Osteocyte (in vitro differentiated cells): Measurements from ENCODE around the gene ZNF81. TPM values are rescaled to one million over a fixed set of nuclear protein-coding genes. Genes with fewer than 3 reads are reported as not detected.

Experiments used
- DNase-seq: peaks from one replicate; pipeline ENCODE4 v3.0.0; 2021; ENCODE audit warnings: mixed read lengths; ENCODE audit not compliant: unreplicated experiment; ENCODE audit errors: extremely low spot score
- H3K27ac Mint-ChIP-seq: one replicate; pipeline ENCODE4 v1.8.0; 2021; ENCODE audit warnings: mild to moderate bottlenecking, mixed read lengths; ENCODE audit not compliant: unreplicated experiment
- H3K27me3 Mint-ChIP-seq: one replicate; pipeline ENCODE4 v1.8.0; 2021; ENCODE audit warnings: mixed read lengths; ENCODE audit not compliant: unreplicated experiment
- H3K36me3 Mint-ChIP-seq: one replicate; pipeline ENCODE4 v1.8.0; 2021; ENCODE audit warnings: mixed read lengths; ENCODE audit not compliant: unreplicated experiment
- H3K4me1 Mint-ChIP-seq: one replicate; pipeline ENCODE4 v1.8.0; 2021; ENCODE audit warnings: mixed read lengths; ENCODE audit not compliant: unreplicated experiment
- H3K4me3 Mint-ChIP-seq: one replicate; pipeline ENCODE4 v1.8.0; 2021; ENCODE audit warnings: mild to moderate bottlenecking, moderate library complexity, mixed read lengths; ENCODE audit not compliant: unreplicated experiment
- H3K9me3 Mint-ChIP-seq: one replicate; pipeline ENCODE4 v1.8.0; 2021; ENCODE audit warnings: mixed read lengths; ENCODE audit not compliant: unreplicated experiment
- total RNA-seq: library from RNA; stranded (reverse); gene quantifications from 2 replicates; pipeline ENCODE4 v1.2.1, GENCODE V29; 2021
- TF ChIP-seq, protein P1 (sequence below): fragments of 200-600 bp; sonication (generic); IDR thresholded peaks from 2 replicates; pipeline ENCODE4 v1.5.0; 2021; ENCODE audit warnings: antibody characterized with exemption, mild to moderate bottlenecking, moderate library complexity

ZNF81 gene
- total RNA-seq, 1 donor from 2014 or later = 9.6 TPM

DNA sequence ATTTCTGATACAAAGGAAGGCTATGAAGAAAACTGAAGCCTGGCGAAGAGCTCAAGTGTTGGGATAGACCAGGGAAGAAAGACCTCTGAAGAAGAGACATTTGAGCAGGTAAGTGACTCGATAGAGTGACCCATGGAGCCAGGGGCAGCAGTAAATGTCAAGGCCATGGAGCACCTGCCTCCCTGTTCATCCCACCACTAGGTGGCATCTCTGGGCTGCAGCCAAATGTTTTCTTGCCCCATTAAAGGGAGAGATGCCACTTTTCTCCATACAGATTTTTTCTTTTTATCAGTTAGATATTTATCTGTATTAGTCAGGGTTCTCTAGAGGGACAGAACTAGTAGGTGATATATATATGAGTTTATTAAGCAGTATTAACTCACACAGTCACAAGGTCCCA, 4.9 kb upstream of the ZNF81 start:
- H3K36me3 Mint-ChIP-seq = no peaks in the 10 kb centered on the region
- TF ChIP-seq, protein P1, sequence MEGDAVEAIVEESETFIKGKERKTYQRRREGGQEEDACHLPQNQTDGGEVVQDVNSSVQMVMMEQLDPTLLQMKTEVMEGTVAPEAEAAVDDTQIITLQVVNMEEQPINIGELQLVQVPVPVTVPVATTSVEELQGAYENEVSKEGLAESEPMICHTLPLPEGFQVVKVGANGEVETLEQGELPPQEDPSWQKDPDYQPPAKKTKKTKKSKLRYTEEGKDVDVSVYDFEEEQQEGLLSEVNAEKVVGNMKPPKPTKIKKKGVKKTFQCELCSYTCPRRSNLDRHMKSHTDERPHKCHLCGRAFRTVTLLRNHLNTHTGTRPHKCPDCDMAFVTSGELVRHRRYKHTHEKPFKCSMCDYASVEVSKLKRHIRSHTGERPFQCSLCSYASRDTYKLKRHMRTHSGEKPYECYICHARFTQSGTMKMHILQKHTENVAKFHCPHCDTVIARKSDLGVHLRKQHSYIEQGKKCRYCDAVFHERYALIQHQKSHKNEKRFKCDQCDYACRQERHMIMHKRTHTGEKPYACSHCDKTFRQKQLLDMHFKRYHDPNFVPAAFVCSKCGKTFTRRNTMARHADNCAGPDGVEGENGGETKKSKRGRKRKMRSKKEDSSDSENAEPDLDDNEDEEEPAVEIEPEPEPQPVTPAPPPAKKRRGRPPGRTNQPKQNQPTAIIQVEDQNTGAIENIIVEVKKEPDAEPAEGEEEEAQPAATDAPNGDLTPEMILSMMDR = peak; percentile 57
- no peaks in the 10 kb centered on the region for H3K4me1 Mint-ChIP-seq
- H3K9me3 Mint-ChIP-seq = no peaks in the 10 kb centered on the region
- H3K27me3 Mint-ChIP-seq = peaks cover 3% of the 10 kb centered on the region
- no peak for DNase-seq
- H3K4me3 Mint-ChIP-seq = no peak overlapping the region
- no peak overlapping the region for H3K27ac Mint-ChIP-seq

DNA sequence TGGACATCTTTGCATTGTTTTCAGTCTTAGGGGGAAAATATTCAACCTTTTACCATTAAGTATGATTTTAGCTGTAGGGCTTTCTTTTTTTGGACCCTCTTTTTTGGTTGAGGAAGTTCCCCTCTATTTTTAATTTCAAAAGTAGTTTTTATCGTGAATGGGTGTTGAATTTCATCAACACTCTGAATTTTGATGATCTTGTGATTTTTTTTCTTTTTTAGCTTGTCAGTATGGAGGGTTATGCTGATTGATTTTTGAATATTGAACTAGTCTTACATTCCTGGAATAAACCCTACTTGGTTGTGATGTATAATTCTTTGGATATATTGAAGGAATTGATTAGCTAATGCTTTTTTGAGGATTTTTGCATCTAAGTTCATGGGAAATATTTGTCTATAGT, 1.7 kb downstream of the ZNF81 start:
- Mint-ChIP-seq H3K27ac (no peak overlapping the region), H3K4me1 (peaks cover 11% of the 10 kb centered on the region), H3K36me3 (peaks cover 6% of the 10 kb centered on the region), H3K9me3 (no peaks in the 10 kb centered on the region), H3K27me3 (no peaks in the 10 kb centered on the region), H3K4me3 (no peak overlapping the region)
- no peak for DNase-seq
- TF ChIP-seq, protein P1 = no peak

DNA sequence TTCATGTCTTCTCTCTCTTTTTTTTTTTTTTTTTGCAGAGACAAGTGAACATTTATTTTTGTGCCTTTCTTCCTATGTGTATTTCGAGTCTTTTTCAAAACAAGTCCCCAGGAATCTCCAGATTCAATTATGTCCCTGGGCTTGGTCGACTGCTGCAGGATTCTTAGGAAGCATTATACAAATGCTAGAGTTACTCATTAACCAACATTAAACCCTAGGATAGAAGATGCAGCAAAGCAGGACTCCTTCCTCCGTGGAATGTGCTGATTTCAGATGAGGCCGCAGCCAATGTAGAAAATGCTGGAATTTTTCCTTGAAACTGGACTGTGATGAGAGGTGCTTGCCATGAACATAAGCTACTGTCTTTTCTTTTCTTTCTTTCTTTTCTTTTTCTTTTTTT, 3.4 kb downstream of the ZNF81 start:
- DNase-seq = no peak
- Mint-ChIP-seq H3K27me3 (no peaks in the 10 kb centered on the region), H3K4me1 (peaks cover 11% of the 10 kb centered on the region), H3K4me3 (no peak overlapping the region), H3K9me3 (no peaks in the 10 kb centered on the region), H3K36me3 (peaks cover 6% of the 10 kb centered on the region), H3K27ac (no peak overlapping the region)
- TF ChIP-seq, protein P1 = no peak

DNA sequence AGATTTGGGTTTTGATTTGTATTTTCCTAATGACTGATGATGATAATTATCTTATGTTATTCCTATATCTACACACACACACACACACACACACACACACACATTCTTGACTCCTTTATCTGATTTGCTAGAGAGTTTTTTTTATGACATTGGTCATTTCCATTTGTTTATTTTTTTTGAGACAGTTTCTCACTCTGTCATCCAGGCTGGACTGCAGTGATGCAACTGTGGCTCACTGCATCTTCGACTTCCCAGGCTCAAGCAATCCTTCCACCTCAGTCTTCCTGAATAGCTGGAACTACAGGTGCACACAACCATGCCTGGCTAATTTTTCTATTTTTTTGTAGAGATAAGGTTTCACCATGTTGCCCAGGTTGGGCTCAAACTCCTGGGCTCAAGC, 6.7 kb downstream of the ZNF81 start:
- Mint-ChIP-seq H3K27ac (no peak overlapping the region), H3K4me3 (no peak overlapping the region), H3K4me1 (peaks cover 4% of the 10 kb centered on the region), H3K36me3 (peaks cover 9% of the 10 kb centered on the region), H3K9me3 (peaks cover 4% of the 10 kb centered on the region), H3K27me3 (no peaks in the 10 kb centered on the region)
- TF ChIP-seq, protein P1 = no peak
- no peak for DNase-seq

DNA sequence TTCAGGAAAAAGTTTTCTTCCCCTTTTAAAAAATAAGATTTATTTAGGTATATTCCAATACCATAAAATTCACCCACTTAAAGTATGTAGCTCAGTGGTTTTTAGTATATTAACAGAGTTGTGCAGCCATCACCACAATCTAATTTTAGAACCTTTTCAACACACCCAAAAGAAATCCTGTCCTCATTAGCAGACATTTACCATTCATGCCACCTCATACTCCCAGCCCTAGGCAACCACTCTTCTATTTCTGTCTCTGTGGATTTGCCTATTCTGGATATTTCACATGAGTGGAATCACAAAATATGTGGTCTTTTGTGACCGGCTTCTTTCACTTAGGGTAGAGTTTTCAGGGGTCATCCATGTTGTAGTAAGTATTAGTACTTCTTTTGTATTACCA, 7.4 kb downstream of the ZNF81 start:
- H3K4me3 Mint-ChIP-seq = no peak overlapping the region
- no peak for DNase-seq
- no peaks in the 10 kb centered on the region for H3K27me3 Mint-ChIP-seq
- H3K36me3 Mint-ChIP-seq = peaks cover 10% of the 10 kb centered on the region
- TF ChIP-seq, protein P1 = no peak
- H3K4me1 Mint-ChIP-seq = no peaks in the 10 kb centered on the region
- H3K27ac Mint-ChIP-seq = no peak overlapping the region
- H3K9me3 Mint-ChIP-seq = peaks cover 4% of the 10 kb centered on the region
